Right lobe of liver (tissue), 4 donors: ENCODE data around the gene WAC.

Source experiments
- POLR2A ChIP-seq: fragments of 450-650 bp; IDR thresholded peaks from one replicate; pipeline ENCODE4 v1.6.1; 2017; ENCODE audit warnings: antibody characterized with exemption, mild to moderate bottlenecking
- TF ChIP-seq, protein P1 (sequence below), 4 donors: fragments of 200-600 bp in 3 of 4; fragments of 450-650 bp in 1 of 4; IDR thresholded peaks; one replicate each; pipeline versions ENCODE4 v1.5.1 to v1.8.0; 2016 to 2022; ENCODE audit warnings: antibody characterized with exemption in 4 of 4, mild to moderate bottlenecking in 2 of 4
- donor health status: DM: no; HTN: no; CAD: no.
- donor health status: DM: no; HTN: no; CAD: no.
- donor health status: DM: no; HTN: yes; CAD: no.

DNA sequence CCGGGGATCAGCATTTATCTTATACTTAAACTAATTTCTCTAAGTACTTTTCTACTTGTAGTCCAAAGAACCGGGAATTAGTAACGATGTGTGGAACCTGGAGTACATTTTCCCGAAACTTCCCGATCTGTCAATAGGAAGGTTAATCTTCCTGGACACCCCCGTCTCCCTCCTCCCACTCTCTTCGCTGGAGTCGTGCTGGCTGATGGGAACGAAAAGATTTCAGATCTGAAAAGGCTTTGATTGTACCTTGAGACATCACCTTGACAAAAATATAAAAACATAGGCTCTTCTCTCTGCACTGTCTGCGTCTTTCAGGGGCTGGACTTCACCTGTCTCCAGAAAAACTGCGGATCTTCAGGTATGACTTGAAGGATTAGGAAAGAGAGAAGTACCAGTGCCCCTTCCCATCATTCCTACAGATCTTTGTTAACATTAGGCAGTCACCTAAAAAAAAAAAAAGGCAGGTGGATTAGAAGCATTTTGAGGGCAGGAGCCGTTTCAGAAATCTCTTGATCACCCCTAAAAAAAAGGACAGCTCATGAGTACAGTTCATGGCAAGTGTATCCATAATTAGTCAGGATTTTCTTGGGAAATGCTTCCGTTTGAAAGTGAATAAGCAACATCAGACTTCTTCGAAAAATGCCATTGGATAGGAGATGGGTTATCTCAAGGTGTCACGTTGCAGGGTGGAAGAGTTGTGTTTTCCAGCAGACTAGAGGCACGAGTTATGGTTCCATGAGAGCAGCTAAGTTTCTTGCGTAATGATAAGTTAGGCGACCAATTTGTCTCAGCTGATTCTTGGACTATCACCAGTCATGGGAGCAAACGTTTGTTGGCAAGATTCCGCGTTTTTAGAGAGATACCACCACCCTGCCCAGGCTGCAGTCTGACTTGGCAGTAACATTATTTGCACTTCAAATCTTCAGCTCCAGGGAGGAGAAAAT, 136.6 kb downstream of the WAC start:
- TF ChIP-seq POLR2A, result no peak
- TF ChIP-seq, protein P1, sequence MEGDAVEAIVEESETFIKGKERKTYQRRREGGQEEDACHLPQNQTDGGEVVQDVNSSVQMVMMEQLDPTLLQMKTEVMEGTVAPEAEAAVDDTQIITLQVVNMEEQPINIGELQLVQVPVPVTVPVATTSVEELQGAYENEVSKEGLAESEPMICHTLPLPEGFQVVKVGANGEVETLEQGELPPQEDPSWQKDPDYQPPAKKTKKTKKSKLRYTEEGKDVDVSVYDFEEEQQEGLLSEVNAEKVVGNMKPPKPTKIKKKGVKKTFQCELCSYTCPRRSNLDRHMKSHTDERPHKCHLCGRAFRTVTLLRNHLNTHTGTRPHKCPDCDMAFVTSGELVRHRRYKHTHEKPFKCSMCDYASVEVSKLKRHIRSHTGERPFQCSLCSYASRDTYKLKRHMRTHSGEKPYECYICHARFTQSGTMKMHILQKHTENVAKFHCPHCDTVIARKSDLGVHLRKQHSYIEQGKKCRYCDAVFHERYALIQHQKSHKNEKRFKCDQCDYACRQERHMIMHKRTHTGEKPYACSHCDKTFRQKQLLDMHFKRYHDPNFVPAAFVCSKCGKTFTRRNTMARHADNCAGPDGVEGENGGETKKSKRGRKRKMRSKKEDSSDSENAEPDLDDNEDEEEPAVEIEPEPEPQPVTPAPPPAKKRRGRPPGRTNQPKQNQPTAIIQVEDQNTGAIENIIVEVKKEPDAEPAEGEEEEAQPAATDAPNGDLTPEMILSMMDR (IDR thresholded peaks at IDR 0.05), result no peak
